Glomerular endothelial cell (primary cell): ENCODE data around the gene RNF215. TPM values are rescaled to one million over a fixed set of nuclear protein-coding genes. Genes with fewer than 3 reads are reported as not detected.

Source experiments
- DNase-seq: peaks from one replicate; pipeline ENCODE4 v3.0.0-alpha.2; 2011; ENCODE audit warnings: low read depth, low spot score; ENCODE audit errors: extremely low read depth
- total RNA-seq: library from RNA; depleted of rRNA; stranded (reverse); fragments of >200 nt; gene quantifications from 2 replicates; pipeline ENCODE4 v1.2.3, GENCODE V29; 2015

Gene RNF215
- total RNA-seq, 1 donor from 2014 or later, result 18.8 TPM

DNA sequence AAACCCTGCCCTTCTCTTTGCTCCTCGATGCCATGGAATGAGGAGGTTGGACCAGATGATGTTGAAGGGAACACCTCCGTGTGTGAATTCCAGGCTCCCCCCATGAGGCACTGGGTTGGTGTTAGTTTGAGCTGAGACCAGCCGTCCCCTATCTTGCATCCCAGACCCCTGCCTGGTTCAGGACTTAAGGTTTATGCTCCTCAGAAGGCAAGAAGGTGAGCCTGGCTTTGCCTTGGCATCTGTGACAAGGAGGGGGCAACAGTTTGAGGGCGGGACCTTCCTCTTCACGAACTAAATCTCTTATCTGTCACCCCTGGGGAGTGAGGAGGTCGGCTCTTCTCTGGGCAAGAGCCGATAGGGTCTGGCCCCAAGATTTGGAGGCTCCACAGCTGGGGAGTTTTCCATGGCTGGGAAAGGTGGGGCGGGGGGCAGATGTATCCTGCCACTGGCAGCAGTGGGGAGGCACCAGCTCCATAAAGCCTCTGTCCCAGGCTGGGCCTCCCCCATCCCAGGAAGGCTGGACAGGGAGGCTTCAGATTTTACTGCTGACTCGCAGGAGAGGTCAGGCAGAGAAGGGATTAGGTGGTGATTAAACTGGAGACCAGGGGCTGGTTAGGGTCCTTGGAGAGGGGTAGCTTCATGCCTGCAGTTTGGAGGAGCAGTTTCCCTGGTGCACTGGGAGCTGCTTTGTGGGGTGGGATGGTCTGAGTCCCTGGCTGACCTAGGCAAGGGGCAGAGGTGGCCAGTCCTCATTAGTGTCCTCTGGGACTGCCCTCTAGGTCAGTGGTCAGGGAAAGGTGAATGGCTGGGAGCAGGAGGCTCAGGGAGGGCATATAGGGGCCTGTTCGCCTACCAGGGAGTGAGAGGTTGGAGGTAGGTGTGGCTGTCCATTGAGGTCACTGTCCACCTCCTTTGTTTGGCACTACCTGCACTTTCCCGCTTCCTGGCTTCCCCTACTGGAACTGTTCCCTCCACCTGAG, 10.7 kb upstream of the RNF215 start:
- DNase-seq, result no peak

DNA sequence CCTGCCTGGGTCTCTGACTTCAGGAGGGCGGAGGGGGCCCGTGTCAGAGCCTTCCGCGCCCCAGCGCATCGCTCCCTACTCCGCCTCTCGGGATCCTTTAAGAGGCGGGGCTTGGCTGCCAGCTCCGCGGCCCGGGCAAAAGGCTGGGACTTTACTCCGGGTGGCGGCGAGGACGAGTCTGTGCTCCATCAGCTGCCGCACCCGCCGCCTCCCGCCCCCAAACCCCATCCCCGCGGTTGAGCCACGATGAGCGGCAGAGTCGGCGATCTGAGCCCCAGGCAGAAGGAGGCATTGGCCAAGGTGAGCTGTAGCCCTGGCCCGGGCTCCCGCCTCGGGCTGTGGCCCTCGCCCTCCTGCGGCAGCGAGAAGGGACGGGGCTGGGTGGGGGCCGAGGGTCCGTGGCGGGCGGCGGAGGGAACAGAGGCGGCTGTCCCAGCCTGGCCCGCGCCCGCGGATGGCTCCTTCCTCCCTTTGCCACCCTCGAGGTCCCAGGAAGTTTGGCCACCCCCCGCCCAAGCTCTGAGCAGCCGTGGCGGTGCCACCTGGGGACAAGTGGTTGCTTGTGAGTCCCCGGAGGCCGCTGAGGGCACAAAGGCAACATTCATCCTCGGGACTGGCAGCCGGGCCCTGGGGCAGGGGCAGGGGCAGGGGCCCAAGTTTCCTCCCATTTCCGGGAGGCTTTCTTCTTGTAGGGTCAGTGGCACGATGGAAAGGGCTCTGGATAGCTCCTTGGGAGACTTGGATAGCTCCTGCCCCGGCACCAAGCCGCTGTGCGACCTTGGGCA, 9.9 kb upstream of the RNF215 start, which contains the start of gene SEC14L2:
TSS of gene SEC14L2 (plus strand) at position 148 of the 785 bp plus-strand sequence. CDS start at position 247, 99 bp downstream.
- no peak for DNase-seq

GRCh38 chr22:30393885-30394284, 6.7 kb upstream of the RNF215 start:
- DNase-seq, result no peak

GRCh38 chr22:30393322-30393680, 6.1 kb upstream of the RNF215 start:
- no peak for DNase-seq

GRCh38 chr22:30392661-30393321, 5.6 kb upstream of the RNF215 start:
- no peak for DNase-seq

DNA sequence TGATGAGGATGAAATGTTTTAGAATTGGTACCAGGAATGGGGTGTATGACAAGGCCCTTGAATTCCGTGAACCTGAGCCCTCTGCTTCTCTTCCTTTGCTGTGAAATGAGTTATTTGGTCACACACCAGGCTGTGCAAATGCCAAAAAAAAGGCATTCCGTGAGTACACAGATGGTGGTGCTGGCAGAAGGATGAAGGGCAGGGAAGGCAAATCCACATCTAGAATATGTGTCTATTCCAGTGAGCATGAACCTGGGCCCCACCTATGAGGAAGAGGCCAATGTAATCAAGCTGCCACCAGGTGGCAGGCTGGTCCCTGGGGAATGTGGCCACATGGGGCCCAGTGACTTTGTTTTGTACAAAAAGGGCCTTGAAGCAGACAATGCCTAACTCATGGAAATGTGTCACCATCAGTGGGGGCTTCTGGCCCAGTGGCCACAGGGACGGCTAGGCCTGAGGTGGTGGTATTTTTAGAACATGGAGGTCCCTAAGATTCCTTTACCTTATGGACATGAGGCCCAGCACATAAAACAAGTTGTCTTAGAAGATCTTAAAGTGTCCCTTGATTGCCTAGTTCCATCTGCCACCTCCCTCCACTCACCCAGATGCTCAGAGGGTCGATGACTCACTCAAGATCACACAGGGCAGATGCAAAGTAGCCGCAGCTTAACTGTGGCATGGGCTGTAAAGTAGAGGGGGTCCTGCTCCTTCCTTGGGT, 3.9 kb upstream of the RNF215 start:
- DNase-seq, result peak; percentile 56

DNA sequence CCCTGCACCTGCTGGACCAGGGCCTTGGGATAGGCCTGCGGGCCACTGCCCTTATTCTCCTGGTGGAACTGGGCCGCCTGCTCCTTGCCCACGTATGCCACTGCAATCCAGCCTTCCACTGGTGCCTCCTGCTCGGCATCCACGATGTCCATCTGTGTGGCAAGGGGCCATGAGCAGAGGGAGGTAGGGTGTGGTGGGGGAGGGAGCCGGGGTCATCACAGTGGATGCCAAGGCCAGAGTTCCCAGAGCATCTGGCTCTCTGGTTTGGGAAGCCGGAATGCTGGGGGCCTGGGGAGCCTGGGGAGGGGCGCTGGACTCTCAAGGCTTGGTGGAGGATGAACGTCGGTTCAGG, 627 bp downstream of the RNF215 start:
- DNase-seq, result no peak

GRCh38 chr22:30385942-30386341, 1.3 kb downstream of the RNF215 start:
- no peak for DNase-seq

- no peak for DNase-seq
Measured at GRCh38 chr22:30383061-30383460, 4.2 kb downstream of the RNF215 start.

DNA sequence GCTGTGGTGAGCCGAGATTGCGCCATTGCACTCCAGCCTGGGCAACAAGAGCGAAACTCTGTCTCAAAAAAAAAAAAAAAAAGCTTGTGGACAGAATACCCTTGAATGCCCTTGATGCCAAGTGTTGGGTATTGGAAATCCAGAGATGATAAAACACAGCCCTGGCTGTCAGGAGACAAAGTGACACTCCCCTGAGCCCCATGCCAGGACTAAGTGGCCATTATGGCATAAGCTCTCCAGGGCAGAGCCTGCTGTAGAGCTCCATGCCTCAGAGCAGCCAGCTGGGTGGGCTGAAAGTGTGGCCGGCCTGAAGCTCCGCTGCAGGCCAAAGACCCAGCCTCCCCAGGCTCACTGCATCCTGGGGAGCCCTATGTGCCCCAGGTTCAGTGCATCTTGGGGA, 4.9 kb downstream of the RNF215 start:
- DNase-seq, result no peak

DNA sequence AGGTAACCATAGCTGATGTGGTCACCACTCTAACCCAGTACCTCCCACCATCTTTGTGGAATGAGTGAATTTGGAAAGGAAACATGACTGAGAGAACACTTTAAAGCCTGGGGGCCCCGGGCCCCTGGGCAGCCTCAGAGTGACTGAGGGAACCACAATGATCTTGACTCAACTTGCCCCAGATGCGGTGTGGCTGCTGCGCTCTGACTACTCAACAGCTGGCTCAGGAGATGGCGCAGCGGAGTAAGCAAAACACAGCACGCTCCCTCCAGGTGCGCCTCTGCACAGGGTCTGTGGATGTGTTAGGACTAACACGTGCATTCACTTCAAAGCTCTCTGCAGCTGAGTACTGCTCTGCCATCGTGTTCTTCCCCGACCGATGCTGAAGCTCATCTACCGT, 5.9 kb downstream of the RNF215 start:
- no peak for DNase-seq

- DNase-seq, result no peak
Measured at GRCh38 chr22:30380011-30380410, 7.2 kb downstream of the RNF215 start.

- no peak for DNase-seq
Measured at GRCh38 chr22:30375312-30375849, 11.8 kb downstream of the RNF215 start.

GRCh38 chr22:30373331-30374325, 13.6 kb downstream of the RNF215 start:
- no peak for DNase-seq

GRCh38 chr22:30372915-30373314, 14.3 kb downstream of the RNF215 start:
- DNase-seq, result no peak

DNA sequence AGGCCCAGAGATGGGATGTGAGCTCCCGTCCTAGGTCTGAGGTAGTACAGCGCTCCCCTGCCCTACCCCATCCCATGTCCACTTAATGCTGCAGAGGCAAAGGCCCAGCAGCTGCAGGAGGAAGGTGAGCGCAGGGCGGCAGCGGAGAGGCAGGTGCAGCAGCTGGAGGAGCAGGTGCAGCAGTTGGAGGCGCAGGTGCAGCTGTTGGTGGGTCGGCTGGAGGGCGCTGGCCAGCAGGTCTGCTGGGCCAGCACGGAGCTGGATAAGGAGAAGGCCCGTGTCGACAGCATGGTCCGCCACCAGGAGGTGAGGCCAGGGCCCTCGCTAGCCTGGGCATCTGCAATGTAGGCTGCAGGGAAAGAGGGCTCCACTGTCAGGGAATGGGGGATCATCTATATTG, 15.2 kb downstream of the RNF215 start:
- DNase-seq, result no peak

- no peak for DNase-seq
Measured at GRCh38 chr22:30371321-30371720, 15.9 kb downstream of the RNF215 start.

- DNase-seq, result no peak
Measured at GRCh38 chr22:30370641-30371230, 16.5 kb downstream of the RNF215 start.

DNA sequence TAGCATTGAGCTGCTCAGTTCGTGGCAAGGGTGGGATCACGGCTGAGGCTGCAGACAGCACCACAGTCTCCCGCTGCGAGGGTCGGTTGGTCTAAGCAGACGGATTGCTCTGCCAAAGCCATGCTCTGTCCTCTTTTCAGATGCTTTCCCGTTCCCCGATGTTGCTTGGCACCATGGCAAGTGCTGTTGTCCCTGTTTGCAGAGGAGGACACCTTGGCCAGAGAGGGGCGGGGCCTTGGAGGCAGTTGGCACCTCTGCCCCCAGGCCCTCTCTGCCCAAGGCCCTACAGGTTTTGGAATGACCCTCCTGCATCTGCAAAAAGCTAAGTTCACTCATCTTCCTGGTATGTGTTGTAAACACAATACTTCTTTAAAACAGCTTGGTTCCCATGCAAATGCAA, 18.8 kb downstream of the RNF215 start:
- DNase-seq, result no peak
